Measurements from ENCODE around the gene SLC10A1.

Gene SLC10A1

GRCh38 chr14:69807192-69807591 lies 10.2 kb upstream of the SLC10A1 start:
- DNase-seq = no peak

GRCh38 chr14:69804902-69805301 lies 7.9 kb upstream of the SLC10A1 start:
- no peak for DNase-seq

- DNase-seq = no peak
Observed at GRCh38 chr14:69803753-69804152, 6.7 kb upstream of the SLC10A1 start.

- DNase-seq = no peak
Observed at GRCh38 chr14:69798339-69798735, 1.3 kb upstream of the SLC10A1 start.

GRCh38 chr14:69797573-69798338 lies 715 bp upstream of the SLC10A1 start:
- no peak for DNase-seq

GRCh38 chr14:69795691-69796090 lies 1.4 kb downstream of the SLC10A1 start:
- DNase-seq = no peak

GRCh38 chr14:69794791-69795190 lies 2.2 kb downstream of the SLC10A1 start:
- DNase-seq = no peak

- no peak for DNase-seq
Observed at GRCh38 chr14:69792887-69793421, 4.1 kb downstream of the SLC10A1 start.

- no peak for DNase-seq
Observed at GRCh38 chr14:69789118-69789640, 7.9 kb downstream of the SLC10A1 start.

GRCh38 chr14:69786603-69787002 lies 10.4 kb downstream of the SLC10A1 start:
- DNase-seq = no peak

GRCh38 chr14:69784942-69785341 lies 12.1 kb downstream of the SLC10A1 start:
- no peak for DNase-seq

GRCh38 chr14:69780952-69781351 lies 16.1 kb downstream of the SLC10A1 start:
- no peak for DNase-seq

- no peak for DNase-seq
Observed at GRCh38 chr14:69780092-69780491, 16.9 kb downstream of the SLC10A1 start.

GRCh38 chr14:69779088-69779487 lies 18.0 kb downstream of the SLC10A1 start:
- no peak for DNase-seq

GRCh38 chr14:69776875-69777453 lies 20.1 kb downstream of the SLC10A1 start:
- DNase-seq = no peak

GRCh38 chr14:69775012-69775411 lies 22.0 kb downstream of the SLC10A1 start:
- no peak for DNase-seq

GRCh38 chr14:69773571-69774276 lies 23.3 kb downstream of the SLC10A1 start:
- no peak for DNase-seq

GRCh38 chr14:69772082-69773017 lies 24.7 kb downstream of the SLC10A1 start:
- DNase-seq = no peak

- DNase-seq = no peak
Observed at GRCh38 chr14:69771136-69771535, 25.9 kb downstream of the SLC10A1 start.

- no peak for DNase-seq
Observed at GRCh38 chr14:69770559-69770958, 26.5 kb downstream of the SLC10A1 start.

GRCh38 chr14:69769623-69770022 lies 27.4 kb downstream of the SLC10A1 start:
- DNase-seq = no peak

- no peak for DNase-seq
Observed at GRCh38 chr14:69768873-69769272, 28.2 kb downstream of the SLC10A1 start.
